HG03108 (cell line): ENCODE results near the gene BNC2.

Source experiments
- ATAC-seq: cut with Tn5 transposase; IDR thresholded peaks from one replicate; pipeline ENCODE4 v1.9.1; 2021; ENCODE audit warnings: moderate library complexity; ENCODE audit not compliant: unreplicated experiment

The BNC2 gene

GRCh38 chr9:16680975-16681651 is 189.4 kb downstream of the BNC2 start:
- ATAC-seq: no peak

GRCh38 chr9:16680541-16680940 is 189.9 kb downstream of the BNC2 start:
- ATAC-seq: no peak

- no peak for ATAC-seq
Observed at GRCh38 chr9:16679327-16679821, 191.1 kb downstream of the BNC2 start.

- ATAC-seq: no peak
Observed at GRCh38 chr9:16676519-16676918, 194.0 kb downstream of the BNC2 start.

GRCh38 chr9:16675131-16675530 is 195.3 kb downstream of the BNC2 start:
- ATAC-seq: no peak

- no peak for ATAC-seq
Observed at GRCh38 chr9:16673171-16673570, 197.3 kb downstream of the BNC2 start.

- ATAC-seq: no peak
Observed at GRCh38 chr9:16672501-16672900, 198.0 kb downstream of the BNC2 start.

- no peak for ATAC-seq
Observed at GRCh38 chr9:16671591-16672137, 198.8 kb downstream of the BNC2 start.

- no peak for ATAC-seq
Observed at GRCh38 chr9:16670791-16671190, 199.7 kb downstream of the BNC2 start.

GRCh38 chr9:16668734-16669295 is 201.7 kb downstream of the BNC2 start:
- no peak for ATAC-seq

- no peak for ATAC-seq
Observed at GRCh38 chr9:16664211-16664610, 206.3 kb downstream of the BNC2 start.

GRCh38 chr9:16661816-16662215 is 208.7 kb downstream of the BNC2 start:
- ATAC-seq: no peak

- ATAC-seq: no peak
Observed at GRCh38 chr9:16659096-16659495, 211.4 kb downstream of the BNC2 start.

GRCh38 chr9:16656432-16657169 is 213.9 kb downstream of the BNC2 start:
- ATAC-seq: no peak

GRCh38 chr9:16654596-16655126 is 215.8 kb downstream of the BNC2 start:
- no peak for ATAC-seq

GRCh38 chr9:16653491-16654399 is 216.7 kb downstream of the BNC2 start:
- no peak for ATAC-seq

GRCh38 chr9:16652582-16652981 is 217.9 kb downstream of the BNC2 start:
- ATAC-seq: no peak

GRCh38 chr9:16651446-16651964 is 219.0 kb downstream of the BNC2 start:
- no peak for ATAC-seq

- ATAC-seq: no peak
Observed at GRCh38 chr9:16645970-16646369, 224.5 kb downstream of the BNC2 start.

- no peak for ATAC-seq
Observed at GRCh38 chr9:16642421-16643109, 227.9 kb downstream of the BNC2 start.
